Frontal cortex (tissue), 4 donors: ENCODE measurements around the gene PCSK5. TPM values are rescaled to one million over a fixed set of nuclear protein-coding genes. Genes with fewer than 3 reads are reported as not detected.
A peak's percentile ranks its signal among the peaks of the same experiment; 100 is the strongest.
"Not testable (repeated sequence)": the region's sequence is repeated elsewhere in the genome, so short reads cannot be mapped to it uniquely, and the experiment has no call there.

ENCODE experiments used
- DNase-seq, 2 donors: peaks; one replicate each; pipeline ENCODE4 v3.0.0; 2012; ENCODE audit warnings: low spot score in 2 of 2
- FAIRE-seq: peaks from 2 replicates; lab custom pipeline; 2012; peaks lifted over from hg19 to GRCh38; lab: Jason Lieb, UNC
- total RNA-seq: library from RNA; depleted of rRNA; stranded (reverse); fragments of >200 nt; gene quantifications from one replicate; pipeline ENCODE4 v1.2.3, GENCODE V29; 2014
- donor health status: control.
- donor health status: control.
- donor health status: control.

The PCSK5 gene
- total RNA-seq, 1 donor from 2014 or later, result 15.5 TPM

DNA sequence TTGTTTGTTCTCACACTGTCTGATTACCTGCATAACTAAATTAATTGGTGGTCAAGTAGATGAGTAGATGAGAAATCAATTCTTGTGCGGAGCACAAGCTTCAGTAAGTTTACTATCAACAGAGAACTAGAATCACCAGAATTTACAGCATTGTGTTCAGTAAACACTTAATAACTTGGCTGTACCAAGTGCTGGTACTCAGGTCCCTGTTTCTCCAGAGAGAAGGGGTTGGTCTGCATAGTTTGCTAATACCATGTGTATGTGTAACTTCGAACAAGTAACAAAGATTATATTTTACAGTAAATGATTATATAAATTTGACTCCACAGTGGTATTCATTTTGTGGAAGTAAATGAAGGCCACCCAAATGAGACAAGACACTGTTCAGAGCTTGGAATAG is 146.3 kb downstream of the PCSK5 start:
- no peak for DNase-seq
- no peak for FAIRE-seq

DNA sequence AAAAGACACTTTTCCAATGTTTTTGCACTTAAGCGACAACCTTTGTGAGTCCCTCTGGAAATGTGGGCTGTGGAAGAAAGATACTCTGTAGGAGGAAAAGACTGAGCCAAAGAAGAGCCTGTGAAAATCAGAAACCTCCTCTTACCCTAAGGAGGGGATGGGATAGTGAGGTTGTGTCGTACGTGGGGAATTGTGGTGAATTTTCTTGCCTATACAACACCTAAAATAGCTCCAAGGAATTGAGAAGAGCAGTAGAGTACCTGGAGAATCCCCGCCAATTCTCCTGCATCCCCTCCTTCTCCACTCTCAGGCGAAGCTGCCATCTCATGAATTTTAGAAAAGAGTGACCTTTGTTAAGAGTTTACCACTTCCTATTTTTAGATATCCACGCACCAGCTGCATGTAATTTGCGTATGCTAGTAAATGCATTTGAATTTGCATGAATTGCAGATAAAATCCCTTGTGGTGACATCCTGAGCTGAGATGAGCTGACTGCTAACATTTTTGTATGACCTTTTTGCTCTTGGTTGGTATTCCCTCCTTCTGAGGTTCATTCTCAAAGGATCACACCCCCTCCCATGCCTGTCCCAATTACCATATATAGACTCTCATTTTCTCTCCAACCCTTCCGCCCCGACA is 147.2 kb downstream of the PCSK5 start:
- DNase-seq, result no peak
- no peak for FAIRE-seq

DNA sequence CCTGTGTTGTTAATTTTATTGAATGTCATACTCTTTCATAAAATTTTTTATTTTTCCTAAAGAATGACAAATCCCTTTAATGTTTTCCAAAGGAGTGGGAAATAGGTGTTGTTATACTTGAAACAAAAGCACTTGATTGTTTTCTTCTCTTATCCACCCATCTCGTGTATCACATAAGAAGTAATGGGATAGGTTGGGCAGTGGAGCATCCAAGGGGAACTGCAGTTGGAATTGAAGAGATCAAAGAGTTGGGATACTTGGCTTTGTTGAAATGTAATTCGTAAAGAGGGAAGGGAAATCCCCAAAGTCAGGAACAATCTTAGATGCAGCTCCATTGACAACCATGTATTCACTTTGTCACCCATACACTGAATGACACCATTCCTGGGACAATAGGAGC is 148.0 kb downstream of the PCSK5 start:
- DNase-seq (no peak), FAIRE-seq (no peak)

DNA sequence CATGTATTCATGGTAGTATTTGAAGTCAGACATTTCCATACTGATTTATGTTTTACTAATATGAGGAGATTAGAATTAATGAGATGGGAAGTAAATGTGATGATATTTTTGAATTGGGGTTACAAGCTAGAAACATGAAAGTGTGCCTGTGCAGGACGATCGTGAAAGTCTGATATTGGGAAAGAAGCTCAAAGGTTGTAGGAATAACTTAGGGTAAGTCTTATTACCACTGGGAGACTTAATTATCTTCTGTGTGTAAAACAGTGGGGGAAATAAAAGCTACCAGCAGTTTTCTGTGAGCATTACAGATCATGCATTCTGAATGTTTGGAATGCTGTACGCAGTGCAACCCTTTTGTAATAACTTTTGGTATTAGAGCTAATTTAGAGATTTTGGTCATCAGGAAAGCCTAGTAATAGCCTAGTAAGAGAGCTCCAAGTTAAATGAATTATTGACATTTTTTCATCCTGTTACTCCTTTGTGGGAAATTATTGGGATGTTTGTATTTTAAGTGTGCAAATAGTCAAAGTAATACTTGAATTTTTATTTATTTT is 153.9 kb downstream of the PCSK5 start:
- FAIRE-seq, result no peak
- no peak for DNase-seq

DNA sequence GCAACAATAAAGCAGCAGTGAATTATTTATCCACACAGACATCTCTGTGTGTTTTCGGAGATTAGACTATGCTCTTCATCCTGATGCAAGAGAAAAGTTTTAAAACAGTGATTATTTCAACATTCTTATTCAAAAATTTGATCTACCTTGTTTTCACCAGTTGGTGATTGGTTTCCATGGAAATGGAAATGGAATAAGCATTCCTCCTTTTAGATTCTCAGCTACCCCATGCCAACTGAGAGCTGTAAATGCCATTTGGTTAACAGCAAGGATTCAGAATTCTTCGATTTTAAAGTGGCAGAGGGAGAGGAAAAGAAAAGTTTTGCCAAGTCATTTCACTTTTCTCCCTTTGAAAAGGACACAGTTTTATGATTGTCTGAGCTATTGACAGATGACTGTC is 154.7 kb downstream of the PCSK5 start:
- FAIRE-seq, result no peak
- no peak for DNase-seq

DNA sequence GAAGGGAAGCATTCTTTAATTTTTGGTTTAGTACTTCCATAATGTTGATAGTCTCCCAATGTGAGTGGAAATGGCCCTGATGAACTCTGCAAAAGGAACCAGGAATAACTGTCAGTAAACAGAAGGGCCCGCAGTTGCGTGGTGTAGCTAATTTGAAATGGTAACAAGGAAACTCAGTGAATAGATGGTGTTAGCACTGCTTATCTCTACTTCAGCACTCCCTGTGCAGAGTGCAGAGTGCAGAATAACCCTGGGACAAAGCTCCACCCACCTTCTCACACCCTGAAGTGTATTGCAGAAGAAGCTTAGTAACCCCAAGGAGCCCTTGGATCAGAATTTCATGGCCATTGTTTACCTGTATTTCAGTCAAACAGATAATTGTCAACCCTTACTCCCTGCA is 158.9 kb downstream of the PCSK5 start:
- FAIRE-seq, result no peak
- DNase-seq, result no peak

DNA sequence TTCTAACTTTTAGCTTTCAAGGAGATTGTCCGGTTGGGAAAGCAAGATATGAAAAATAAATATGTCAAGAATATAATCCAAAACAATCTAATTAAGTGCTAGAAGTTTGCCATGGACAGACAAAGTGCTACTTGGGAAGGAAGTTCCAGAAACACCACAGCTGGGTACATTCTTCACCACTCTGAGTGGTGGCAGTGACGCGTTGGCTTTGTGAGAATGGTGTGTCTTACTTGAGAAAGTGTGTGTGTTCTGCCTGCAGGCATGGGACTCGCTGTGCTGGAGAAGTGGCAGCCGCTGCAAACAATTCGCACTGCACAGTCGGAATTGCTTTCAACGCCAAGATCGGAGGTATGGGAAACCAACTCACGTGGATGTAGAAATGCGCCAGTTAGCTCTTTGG is 177.2 kb downstream of the PCSK5 start:
- FAIRE-seq (no peak), DNase-seq (no peak)

DNA sequence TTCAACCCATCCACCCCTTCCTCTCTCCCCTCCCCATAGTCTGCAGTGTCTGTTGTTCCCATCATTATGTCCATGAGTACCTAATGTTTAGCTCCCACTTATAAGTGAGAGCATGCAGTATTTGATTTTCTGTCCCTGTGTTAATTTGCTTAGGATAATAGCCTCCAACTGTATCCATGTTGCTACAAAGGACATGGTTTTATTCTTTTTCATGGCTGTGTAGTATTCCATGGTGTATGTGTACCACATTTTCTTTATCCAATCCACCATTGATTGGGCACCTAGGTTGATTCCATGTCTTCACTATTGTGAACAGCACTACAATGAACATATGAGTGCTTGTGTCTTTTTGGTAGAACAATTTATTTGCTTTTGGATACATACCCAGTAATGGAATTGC is 187.1 kb downstream of the PCSK5 start:
- FAIRE-seq (no peak), DNase-seq (no peak)

DNA sequence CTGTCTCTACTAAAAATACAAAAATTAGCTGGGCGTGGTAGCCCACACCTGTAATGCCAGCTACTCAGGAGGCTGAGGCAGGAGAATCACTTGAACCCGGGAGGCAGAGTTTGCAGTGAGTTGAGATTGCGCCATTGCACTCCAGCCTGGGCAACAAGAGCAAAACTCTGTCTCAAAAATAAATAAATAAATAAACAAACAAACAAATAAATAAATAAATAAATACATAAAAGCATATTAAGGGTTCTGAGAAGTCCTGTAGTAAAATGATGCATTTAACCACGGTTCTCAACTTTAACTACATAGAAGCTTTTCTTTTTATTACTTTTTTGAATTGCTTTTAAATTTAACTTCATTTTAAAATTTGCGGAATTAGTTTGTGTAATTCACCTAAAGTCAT is 190.8 kb downstream of the PCSK5 start:
- peak; percentile 75 for FAIRE-seq
- DNase-seq, result not testable (repeated sequence)

DNA sequence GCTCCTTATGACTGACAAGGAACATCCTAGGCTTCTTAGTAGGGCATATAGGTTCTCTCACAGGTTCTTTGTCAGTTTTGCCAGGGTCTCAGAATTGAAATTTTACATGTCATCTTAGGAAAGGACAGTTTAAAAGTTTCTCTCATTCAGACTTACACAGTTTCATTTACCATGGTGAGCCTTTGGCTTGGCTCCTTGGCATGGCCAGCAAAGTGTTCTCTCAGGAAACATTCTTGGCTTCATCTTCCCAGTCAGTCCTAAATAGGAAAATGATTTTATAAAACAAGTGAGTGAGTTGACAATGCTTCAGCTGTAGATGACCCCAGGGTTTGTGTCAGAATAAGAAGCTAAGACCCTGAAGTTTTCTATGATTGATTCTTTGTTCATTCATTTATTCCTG is 191.6 kb downstream of the PCSK5 start:
- DNase-seq (no peak), FAIRE-seq (no peak)

DNA sequence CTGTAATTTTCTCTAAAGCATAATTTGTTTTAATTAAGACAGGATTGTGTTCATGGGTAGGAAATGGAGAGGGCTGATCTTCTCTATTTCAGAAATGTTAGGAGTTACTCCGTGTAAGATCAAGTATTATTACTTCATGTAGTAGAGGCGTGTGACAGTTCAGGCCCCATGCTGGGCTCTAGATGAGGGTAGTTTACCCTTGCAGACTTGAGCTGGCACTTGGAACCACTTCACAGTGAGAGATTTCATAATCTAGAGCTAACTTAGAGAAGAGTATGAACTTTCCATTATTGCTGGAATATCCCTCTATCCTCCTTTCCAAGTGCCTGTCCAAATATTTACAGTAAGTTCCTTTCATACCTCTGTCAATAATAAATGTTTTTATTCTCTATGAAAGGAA is 195.1 kb downstream of the PCSK5 start:
- no peak for FAIRE-seq
- no peak for DNase-seq

DNA sequence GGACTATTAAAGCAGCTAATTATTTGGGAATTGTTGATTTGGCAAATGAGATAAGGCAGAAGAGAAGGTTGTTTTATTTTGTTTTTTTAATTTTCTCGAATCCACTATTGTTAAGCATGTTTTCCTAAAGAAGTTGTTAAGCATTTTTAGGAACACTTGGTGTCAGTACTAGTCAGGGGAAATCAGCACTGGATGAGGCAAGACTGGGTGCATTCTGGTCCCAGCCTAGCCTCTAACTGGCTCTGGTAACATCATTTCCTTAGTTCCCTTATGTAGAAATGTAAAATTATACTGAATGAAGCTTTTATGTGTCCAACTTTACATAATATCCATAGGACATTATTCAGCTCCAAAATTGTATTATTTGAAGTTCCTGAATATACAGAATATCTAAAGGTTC is 196.1 kb downstream of the PCSK5 start:
- no peak for DNase-seq
- no peak for FAIRE-seq

DNA sequence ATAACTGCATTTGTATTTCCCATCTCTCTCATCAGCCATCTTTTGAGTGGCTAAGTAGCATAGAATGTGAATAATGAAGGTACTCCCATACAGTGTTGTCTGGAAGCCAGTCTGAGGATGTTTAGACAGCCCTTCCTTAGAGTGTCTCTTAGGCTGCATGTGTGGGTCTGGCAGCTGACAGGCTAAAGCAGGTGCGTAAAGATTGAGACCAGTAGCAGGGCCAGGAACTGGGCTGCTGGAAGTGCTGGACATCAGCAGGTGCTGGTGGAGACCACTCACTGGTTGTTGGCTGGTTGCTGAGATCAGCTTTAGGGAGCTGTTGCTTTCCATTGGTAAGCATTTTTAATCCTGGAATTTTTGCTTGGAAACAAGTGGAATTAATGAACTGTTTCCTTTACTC is 197.5 kb downstream of the PCSK5 start:
- DNase-seq (no peak), FAIRE-seq (no peak)

DNA sequence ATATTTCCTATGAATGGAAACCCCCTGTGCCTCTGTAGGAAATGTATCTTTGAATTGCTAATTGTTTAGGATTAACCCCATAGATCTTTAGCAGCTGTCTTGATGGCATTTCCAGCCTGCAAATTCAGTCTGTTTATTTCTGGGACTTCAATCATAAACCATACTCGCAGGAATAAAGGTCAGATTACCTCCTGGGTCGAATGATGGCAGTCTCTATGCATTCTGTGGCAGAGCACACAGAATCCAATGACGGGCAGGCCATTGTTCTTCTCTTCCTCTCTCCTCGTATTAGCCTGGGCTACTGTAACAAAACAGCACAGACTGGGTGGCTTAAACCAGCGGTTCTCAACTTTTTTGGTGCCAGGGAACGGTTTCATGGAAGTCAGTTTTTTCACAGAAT is 199.9 kb downstream of the PCSK5 start:
- FAIRE-seq (no peak), DNase-seq (no peak)

DNA sequence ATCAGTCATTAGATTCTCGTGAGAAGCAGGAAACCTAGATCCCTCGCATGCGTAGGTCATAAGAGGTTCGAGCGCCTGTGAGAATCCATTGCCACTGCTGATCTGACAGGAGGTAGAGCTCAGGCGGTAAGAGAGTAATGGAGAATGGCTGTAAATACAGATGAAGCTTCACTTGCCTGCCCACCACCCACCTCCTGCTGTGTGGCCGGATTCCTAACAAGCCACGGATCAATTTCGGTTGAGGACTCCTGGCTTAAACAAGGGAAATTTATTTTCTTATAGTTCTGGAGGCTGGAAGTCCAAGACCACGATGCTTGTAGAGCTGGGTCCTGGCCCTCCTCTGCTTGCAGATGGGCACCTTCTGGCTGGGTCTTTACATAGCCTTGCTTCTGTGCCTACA is 200.4 kb downstream of the PCSK5 start:
- DNase-seq, result no peak
- FAIRE-seq, result no peak

DNA sequence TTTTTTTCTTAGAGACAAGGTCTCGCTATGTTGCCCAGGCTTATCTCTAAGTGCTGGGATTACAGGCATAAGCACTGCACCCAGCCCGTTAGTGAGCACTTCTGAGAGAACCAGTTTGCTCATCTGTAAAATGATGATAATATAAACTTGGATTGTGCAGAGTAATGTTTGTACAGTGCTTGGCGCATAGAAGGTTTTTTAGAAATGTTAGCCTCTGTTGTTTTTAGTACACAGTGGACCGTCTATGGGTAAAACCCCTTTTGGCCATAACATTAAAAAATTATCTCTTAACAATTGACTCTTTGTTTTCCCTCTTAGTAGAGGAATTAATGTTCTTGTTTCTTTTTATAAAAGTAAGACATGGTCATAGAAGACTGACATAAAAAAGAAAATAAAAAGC is 202.1 kb downstream of the PCSK5 start:
- DNase-seq, result no peak
- no peak for FAIRE-seq

DNA sequence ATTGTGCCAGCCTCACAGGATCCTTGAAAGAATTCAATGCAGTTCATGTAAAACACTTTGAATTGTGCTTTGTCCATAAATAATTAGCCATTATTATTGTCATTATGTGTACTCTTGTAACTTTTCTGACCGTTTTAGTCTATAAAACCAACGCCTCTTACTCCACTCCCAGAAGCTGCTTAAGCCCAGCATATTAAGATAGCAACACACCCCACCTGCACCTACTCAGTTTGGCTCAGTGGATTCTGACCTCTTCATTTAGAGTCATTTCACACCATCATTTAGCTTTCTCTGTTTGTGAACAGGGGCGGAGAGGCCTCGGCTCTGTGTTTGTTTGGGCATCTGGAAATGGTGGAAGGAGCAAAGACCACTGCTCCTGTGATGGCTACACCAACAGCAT is 205.1 kb downstream of the PCSK5 start:
- FAIRE-seq (no peak), DNase-seq (no peak)

DNA sequence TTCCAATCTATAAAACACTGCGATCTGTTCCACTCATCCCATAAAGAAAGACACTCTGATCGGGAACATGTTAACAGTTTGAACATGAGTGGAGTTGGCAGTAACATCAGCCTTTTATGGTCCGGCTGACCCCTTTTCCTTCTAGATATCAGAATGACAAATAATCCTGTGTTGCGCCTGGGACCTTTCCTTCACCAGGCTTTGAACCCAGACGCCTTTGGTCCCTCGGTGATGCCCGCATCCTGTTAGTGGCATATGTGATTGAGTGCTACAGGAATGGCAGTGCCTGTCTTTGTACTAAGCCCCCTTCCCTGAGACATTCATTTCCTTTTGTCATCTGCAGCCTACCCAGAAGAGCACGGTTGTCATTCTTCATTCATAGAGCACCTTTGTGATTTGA is 209.0 kb downstream of the PCSK5 start:
- DNase-seq (no peak), FAIRE-seq (no peak)

DNA sequence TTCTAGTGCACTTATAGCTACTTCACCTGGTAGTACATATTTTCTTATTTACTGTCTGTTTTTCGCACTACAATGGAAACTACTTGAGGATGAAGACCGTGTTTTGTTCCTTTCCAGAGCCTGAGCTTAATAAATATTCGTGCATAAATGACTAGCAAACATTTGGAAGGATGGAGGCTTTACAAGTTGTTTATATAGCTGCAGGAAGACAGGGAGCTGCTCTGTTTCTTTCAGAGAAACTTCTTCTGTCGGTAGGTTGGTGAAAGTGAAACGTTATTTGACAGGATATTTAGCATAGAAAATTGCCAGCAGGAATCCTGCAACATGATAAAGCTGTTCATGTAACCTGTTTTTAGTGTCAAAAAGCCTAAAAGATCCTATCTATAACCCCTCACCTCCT is 210.6 kb downstream of the PCSK5 start:
- DNase-seq (no peak), FAIRE-seq (no peak)

DNA sequence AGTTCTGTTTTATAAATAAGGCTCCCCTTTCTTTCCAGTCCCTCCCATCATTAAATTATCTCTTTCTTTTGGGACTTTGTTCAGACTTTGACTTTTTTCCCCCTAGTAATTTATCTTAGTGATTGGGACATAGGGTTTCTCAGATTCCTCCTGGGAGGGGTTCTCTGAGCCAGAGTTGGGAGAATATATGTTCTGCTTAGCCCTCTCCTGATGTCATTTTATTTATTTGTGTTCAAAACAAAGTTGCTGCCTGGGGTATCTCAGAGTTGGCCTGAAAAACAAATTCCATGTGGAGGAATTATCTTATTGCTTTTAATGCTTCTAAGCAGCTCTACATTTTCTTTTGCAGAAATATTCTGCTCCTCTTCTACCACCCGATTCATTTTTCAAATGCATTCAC is 211.0 kb downstream of the PCSK5 start:
- no peak for FAIRE-seq
- no peak for DNase-seq

DNA sequence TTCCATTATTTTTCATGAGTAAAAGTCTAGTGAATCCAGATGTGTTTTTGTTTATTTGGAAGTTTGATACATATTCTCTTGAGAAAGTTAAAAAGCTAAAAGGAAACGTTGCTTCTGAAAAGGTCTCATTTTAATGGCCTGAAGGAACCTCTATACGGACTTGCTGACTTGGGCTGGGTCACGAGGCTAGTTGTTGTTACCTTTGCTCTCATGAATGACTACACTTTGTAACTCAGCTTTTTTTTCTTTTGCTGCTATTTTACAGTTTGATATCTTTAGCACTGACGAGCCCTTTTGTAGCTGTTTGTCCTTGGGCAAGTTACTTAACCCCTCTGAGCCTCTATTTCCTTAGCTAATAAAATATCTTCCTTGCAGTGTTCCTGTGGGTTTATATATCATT is 211.5 kb downstream of the PCSK5 start:
- FAIRE-seq (no peak), DNase-seq (no peak)

DNA sequence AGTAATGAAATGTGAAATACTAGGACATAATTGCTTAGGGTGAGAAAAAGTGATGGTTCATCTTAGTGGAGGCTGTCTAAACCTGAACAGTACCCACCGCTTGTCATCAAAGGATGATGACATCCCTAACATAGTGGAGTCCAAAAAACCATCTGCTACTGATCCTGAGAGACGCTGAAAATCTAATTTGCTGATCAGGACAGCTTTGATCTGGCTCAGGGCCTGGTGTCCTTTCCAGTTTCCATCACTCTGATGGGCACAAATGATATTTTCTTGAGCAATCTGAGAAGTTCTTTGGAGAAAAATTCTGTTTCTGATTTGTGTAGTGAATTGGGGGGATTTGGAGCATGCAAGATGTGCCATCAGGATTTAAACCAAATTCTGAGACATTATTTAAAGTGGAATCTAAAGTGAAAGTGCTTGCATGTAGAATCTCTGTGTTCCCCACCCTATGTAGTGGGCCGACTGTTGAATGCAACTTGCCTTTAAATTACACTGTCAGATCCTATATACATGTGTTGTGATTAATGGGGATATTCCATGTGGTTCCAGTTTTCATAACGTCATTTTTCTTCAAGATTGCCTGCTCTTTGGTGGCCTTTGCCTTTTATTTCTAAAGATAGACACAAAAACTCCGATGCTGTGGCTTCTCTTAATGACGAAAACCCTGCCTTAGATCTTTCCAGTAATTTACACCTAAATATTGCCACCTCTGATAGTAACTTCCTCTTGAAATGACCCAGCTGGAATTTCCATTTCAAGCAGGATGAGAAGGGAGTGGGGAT is 213.2 kb downstream of the PCSK5 start:
- DNase-seq, result no peak
- no peak for FAIRE-seq
